HG03064 (cell line): ENCODE results near the gene NOL6.
"Not testable (repeated sequence)": the region's sequence is repeated elsewhere in the genome, so short reads cannot be mapped to it uniquely, and the experiment has no call there.

Source experiments
- ATAC-seq: cut with Tn5 transposase; IDR thresholded peaks from one replicate; pipeline ENCODE4 v1.9.1; 2021; ENCODE audit warnings: low read depth; ENCODE audit not compliant: unreplicated experiment

NOL6 gene

GRCh38 chr9:33436445-33436844 is 37.3 kb downstream of the NOL6 start:
- no peak for ATAC-seq

GRCh38 chr9:33435821-33436277 is 37.9 kb downstream of the NOL6 start:
- no peak for ATAC-seq

- ATAC-seq = no peak
These were observed 39.2 kb downstream of the NOL6 start for GRCh38 chr9:33434317-33435105.

- no peak for ATAC-seq
These were observed 39.9 kb downstream of the NOL6 start for GRCh38 chr9:33433871-33434270.

GRCh38 chr9:33431420-33431819 is 42.3 kb downstream of the NOL6 start:
- no peak for ATAC-seq

- ATAC-seq = no peak
These were observed 42.8 kb downstream of the NOL6 start for GRCh38 chr9:33430942-33431341.

GRCh38 chr9:33429256-33429985 is 44.3 kb downstream of the NOL6 start:
- no peak for ATAC-seq

GRCh38 chr9:33426843-33427293 is 46.9 kb downstream of the NOL6 start:
- no peak for ATAC-seq

- no peak for ATAC-seq
These were observed 48.6 kb downstream of the NOL6 start for GRCh38 chr9:33425128-33425533.

GRCh38 chr9:33424492-33424891 is 49.2 kb downstream of the NOL6 start:
- not testable (repeated sequence) for ATAC-seq

- not testable (repeated sequence) for ATAC-seq
These were observed 49.7 kb downstream of the NOL6 start for GRCh38 chr9:33424043-33424442.

GRCh38 chr9:33419708-33420303 is 53.9 kb downstream of the NOL6 start:
- ATAC-seq = no peak

GRCh38 chr9:33418090-33418489 is 55.6 kb downstream of the NOL6 start:
- no peak for ATAC-seq

GRCh38 chr9:33416996-33417395 is 56.7 kb downstream of the NOL6 start:
- no peak for ATAC-seq

- no peak for ATAC-seq
These were observed 58.2 kb downstream of the NOL6 start for GRCh38 chr9:33415501-33416038.

GRCh38 chr9:33414889-33415500 is 58.7 kb downstream of the NOL6 start:
- no peak for ATAC-seq

- no peak for ATAC-seq
These were observed 59.5 kb downstream of the NOL6 start for GRCh38 chr9:33414268-33414667.
